Measurements from ENCODE around the gene CCDC61. TPM values are rescaled to one million over a fixed set of nuclear protein-coding genes. Genes with fewer than 3 reads are reported as not detected.

CCDC61 gene
- total RNA-seq, 1 experiment from 2014 or later, result 16.9 TPM

DNA sequence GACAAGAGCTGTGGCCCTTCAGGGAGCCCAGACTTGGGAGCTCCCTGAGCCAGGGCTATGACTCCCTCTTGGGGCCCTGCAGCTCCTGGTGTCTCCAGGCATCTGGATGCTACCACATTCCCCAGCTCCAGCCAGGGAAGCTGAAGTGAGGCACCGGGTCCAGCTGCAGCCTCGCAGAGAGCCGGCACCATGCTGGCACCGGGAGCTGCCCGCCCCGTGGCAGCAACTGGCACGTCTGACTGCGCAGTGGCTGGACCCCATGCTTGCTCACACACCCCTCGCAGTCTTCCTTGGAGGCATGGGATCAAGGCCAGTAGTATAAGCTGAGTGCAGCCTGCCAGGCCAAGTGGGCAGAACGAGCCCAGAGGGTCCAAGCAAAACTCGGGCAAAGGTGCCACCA, 38.1 kb downstream of the CCDC61 start:
- Histone ChIP-seq H3K4me2 (ENCODE audit: insufficient read depth, insufficient read length, low read length) (no peak overlapping the region), H3K27ac (ENCODE audit: insufficient read length, low read depth, low read length) (no peak overlapping the region), H4K8ac (replicated peaks; ENCODE audit: insufficient read length, low read depth, low read length) (no peak overlapping the region), H3K27me3 (ENCODE audit: insufficient read depth, low read length) (no peaks in the 10 kb centered on the region), H2AK5ac (ENCODE audit: insufficient read length, low read length) (no peak overlapping the region), H3K56ac (ENCODE audit: insufficient read length, low read depth, low read length) (no peak overlapping the region), H4K91ac (ENCODE audit: insufficient read length, low read depth, low read length) (no peak overlapping the region), H3K4ac (ENCODE audit: low read depth, low read length) (no peak overlapping the region), H3K4me1 (ENCODE audit: insufficient read depth, low read length) (no peaks in the 10 kb centered on the region), H4K5ac (ENCODE audit: insufficient read length, low read depth, low read length) (no peak overlapping the region), H2BK5ac (ENCODE audit: insufficient read length, low read length) (no peak overlapping the region), H3K9ac (ENCODE audit: extremely low read depth, insufficient read length, low read length) (no peak overlapping the region), H3K23ac (ENCODE audit: insufficient read length, low read depth, low read length) (no peak overlapping the region), H2AFZ (ENCODE audit: low read length) (no peak overlapping the region), H3K79me2 (ENCODE audit: insufficient read depth, low read length) (no peaks in the 10 kb centered on the region), H2BK12ac (ENCODE audit: insufficient read length, low read depth, low read length) (no peak overlapping the region), H3K79me1 (ENCODE audit: insufficient read depth, low read depth, low read length, poor library complexity, severe bottlenecking) (no peaks in the 10 kb centered on the region), H2BK15ac (ENCODE audit: low read depth, low read length) (no peak overlapping the region), H3T11ph (ENCODE audit: low read length) (no peak overlapping the region), H4K20me1 (ENCODE audit: control insufficient read depth, insufficient read depth, insufficient read length) (no peaks in the 10 kb centered on the region), H3K14ac (ENCODE audit: insufficient read depth, low read length) (no peak overlapping the region), H3K18ac (ENCODE audit: insufficient read length, low read depth, low read length) (no peak overlapping the region), H2BK20ac (ENCODE audit: low read depth, low read length, poor library complexity, severe bottlenecking) (no peak overlapping the region), H2BK120ac (ENCODE audit: low read depth, low read length, poor library complexity, severe bottlenecking) (no peak overlapping the region), H3K9me3 (ENCODE audit: control insufficient read depth, low read depth, low read length) (no peaks in the 10 kb centered on the region), H3K23me2 (ENCODE audit: insufficient read length, low read depth, low read length, poor library complexity, severe bottlenecking) (no peaks in the 10 kb centered on the region)
- peaks cover 3 to 7% of the 10 kb centered on the region in 2 experiments for H3K4me1 Mint-ChIP-seq
- peaks cover 0 to 4% (median 0%) of the 10 kb centered on the region in 3 experiments; a peak in 3 of 7 replicates for H3K36me3 Mint-ChIP-seq (ENCODE audit: insufficient read depth in 1 of 3, low read depth in 3 of 3)
- H3K27ac Mint-ChIP-seq, result no peak overlapping the region
- peaks cover 7 to 11% of the 10 kb centered on the region in 2 experiments; a peak in 4 of 5 replicates for H3K9me3 Mint-ChIP-seq
- no peak for DNase-seq
- no peak overlapping the region for H3K4me3 Mint-ChIP-seq
- TF ChIP-seq, protein P1, sequence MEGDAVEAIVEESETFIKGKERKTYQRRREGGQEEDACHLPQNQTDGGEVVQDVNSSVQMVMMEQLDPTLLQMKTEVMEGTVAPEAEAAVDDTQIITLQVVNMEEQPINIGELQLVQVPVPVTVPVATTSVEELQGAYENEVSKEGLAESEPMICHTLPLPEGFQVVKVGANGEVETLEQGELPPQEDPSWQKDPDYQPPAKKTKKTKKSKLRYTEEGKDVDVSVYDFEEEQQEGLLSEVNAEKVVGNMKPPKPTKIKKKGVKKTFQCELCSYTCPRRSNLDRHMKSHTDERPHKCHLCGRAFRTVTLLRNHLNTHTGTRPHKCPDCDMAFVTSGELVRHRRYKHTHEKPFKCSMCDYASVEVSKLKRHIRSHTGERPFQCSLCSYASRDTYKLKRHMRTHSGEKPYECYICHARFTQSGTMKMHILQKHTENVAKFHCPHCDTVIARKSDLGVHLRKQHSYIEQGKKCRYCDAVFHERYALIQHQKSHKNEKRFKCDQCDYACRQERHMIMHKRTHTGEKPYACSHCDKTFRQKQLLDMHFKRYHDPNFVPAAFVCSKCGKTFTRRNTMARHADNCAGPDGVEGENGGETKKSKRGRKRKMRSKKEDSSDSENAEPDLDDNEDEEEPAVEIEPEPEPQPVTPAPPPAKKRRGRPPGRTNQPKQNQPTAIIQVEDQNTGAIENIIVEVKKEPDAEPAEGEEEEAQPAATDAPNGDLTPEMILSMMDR (conservative IDR thresholded peaks at IDR 0.05), result no peak
- H3K27me3 Mint-ChIP-seq (ENCODE audit: low read depth), result peaks cover 8% of the 10 kb centered on the region
- WGBS (ENCODE audit: extremely low coverage, insufficient read length, low lambda C conversion rate), result no CpG with 5 or more reads among the region's 11 CpGs
